ENCODE data around the gene PAM.

PAM gene

GRCh38 chr5:102754767-102755431 is at the start of gene PAM:
TSS of gene PAM (plus strand) at chr5:102755305. CDS start at chr5:102866196, 110,891 bp downstream.
- Mint-ChIP-seq H3K27me3 (peaks cover 21 to 24% of the 10 kb centered on the region in 2 donors), H3K27ac (peak within 1 kb of the TSS; percentile 94), H3K36me3 (peaks cover 4 to 9% of the 10 kb centered on the region in 2 donors), H3K9me3 (peaks cover 4 to 7% of the 10 kb centered on the region in 2 donors), H3K4me1 (peaks cover 17 to 40% of the 10 kb centered on the region in 2 donors), H3K4me3 (peak within 1 kb of the TSS; percentile 92 to 97)
- DNase-seq: peak; percentile 56
- ATAC-seq (replicated peaks): peak; percentile 86 to 88

- Mint-ChIP-seq H3K4me1 (peaks cover 5 to 13% of the 10 kb centered on the region in 2 donors), H3K27ac (no peak overlapping the region), H3K4me3 (no peak overlapping the region), H3K36me3 (no peaks in the 10 kb centered on the region), H3K9me3 (peaks cover 5 to 8% of the 10 kb centered on the region in 2 donors), H3K27me3 (no peaks in the 10 kb centered on the region)
- ATAC-seq (replicated peaks) (no peak), DNase-seq (no peak)
Observed at GRCh38 chr5:102711525-102712385, 43.4 kb upstream of the PAM start.

DNA sequence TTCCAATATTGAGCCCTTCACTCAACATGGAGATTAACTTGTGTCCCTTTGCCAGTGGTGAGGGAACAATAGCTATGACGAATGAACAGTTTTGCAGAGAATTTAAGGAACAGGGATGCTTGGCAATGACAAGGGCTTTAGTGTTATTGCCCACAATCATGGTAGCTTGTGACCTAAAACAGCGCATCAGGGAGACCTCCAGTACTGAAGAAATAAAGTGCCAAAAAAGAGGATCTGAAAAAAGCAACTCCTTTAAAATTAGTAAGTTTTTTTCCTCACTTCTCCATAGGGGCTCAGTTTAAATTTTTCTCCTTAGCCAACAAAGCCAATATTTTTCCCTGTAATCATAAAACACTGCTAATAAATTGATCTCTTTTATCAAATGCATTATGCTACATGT is 41.8 kb upstream of the PAM start:
- DNase-seq: no peak
- ATAC-seq (replicated peaks): peak; percentile 39 to 41
- Mint-ChIP-seq H3K4me3 (no peak overlapping the region), H3K36me3 (no peaks in the 10 kb centered on the region), H3K9me3 (peaks cover 5 to 8% of the 10 kb centered on the region in 2 donors), H3K27me3 (no peaks in the 10 kb centered on the region), H3K27ac (no peak overlapping the region), H3K4me1 (peaks cover 5 to 13% of the 10 kb centered on the region in 2 donors)

GRCh38 chr5:102713682-102714231 is 41.3 kb upstream of the PAM start:
- no peak overlapping the region for H3K4me3 Mint-ChIP-seq
- peaks cover 5 to 13% of the 10 kb centered on the region in 2 donors for H3K4me1 Mint-ChIP-seq
- no peaks in the 10 kb centered on the region for H3K27me3 Mint-ChIP-seq
- H3K27ac Mint-ChIP-seq: no peak overlapping the region
- peaks cover 5 to 8% of the 10 kb centered on the region in 2 donors for H3K9me3 Mint-ChIP-seq
- no peaks in the 10 kb centered on the region for H3K36me3 Mint-ChIP-seq
- DNase-seq (no peak), ATAC-seq (replicated peaks) (peak; percentile 44 to 51)

DNA sequence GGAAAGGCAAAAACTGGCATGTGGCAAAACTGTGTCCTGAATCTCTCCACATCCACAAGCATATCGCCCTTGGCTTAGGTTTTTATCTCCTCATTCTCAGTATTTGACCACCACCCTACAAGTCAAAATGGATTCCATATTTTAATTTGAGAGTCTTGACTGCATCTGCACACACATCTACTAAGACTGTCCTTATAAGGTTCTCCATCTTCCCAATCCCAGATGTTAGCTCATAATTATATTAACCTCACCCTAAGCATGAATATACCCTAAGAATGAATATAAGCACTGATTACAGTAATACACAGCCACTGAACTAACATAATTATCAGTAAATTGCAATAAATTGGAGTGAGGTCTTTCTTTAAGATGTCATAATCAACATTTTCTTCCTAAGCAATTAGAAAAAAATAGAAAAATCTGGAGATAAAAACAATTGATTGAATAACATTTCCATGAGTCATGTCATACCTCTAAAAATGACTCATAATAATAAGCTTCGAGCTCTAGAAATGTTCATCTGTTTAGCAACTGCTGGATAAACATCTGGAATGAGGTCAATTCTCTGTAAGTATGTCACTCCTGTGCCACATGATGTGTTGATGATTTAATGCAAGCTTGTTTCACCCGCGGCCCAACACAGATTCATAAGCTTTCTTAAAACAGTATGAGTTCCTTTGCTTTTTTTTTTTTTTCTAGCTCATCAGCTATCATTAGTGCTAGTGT is 39.9 kb upstream of the PAM start:
- ATAC-seq (replicated peaks): no peak
- Mint-ChIP-seq H3K27me3 (no peaks in the 10 kb centered on the region), H3K4me3 (no peak overlapping the region), H3K27ac (no peak overlapping the region), H3K9me3 (peaks cover 0 to 2% of the 10 kb centered on the region in 2 donors), H3K36me3 (no peaks in the 10 kb centered on the region), H3K4me1 (peaks cover 5 to 13% of the 10 kb centered on the region in 2 donors)
- no peak for DNase-seq

DNA sequence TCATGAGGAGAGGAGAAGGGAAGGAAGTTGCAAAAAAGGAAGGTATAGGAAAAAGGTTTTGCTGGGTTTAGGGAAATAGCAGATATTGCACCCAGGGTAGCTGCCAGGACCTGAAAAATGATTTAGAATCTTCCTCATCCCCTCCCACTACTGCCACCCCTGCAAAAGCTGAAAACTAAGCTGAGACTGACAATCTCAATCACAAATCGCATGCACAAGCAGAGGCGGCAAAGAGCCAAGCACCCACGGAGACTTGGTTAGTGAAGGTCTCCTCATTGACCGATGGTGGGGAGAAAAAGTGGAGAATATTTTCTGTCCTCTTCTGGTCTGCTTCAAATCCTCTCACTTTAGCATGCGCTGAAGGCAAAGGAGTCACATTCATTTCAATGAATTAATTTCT is 39.1 kb upstream of the PAM start:
- peaks cover 5 to 13% of the 10 kb centered on the region in 2 donors for H3K4me1 Mint-ChIP-seq
- H3K27ac Mint-ChIP-seq: no peak overlapping the region
- no peaks in the 10 kb centered on the region for H3K36me3 Mint-ChIP-seq
- H3K4me3 Mint-ChIP-seq: no peak overlapping the region
- no peak for DNase-seq
- no peaks in the 10 kb centered on the region for H3K27me3 Mint-ChIP-seq
- H3K9me3 Mint-ChIP-seq: no peaks in the 10 kb centered on the region
- ATAC-seq (replicated peaks): no peak

- DNase-seq (no peak), ATAC-seq (replicated peaks) (no peak)
- Mint-ChIP-seq H3K4me3 (no peak overlapping the region), H3K9me3 (peaks cover 4% of the 10 kb centered on the region in 2 donors), H3K36me3 (no peaks in the 10 kb centered on the region), H3K27ac (no peak overlapping the region), H3K4me1 (peaks cover under 1 to 6% of the 10 kb centered on the region in 2 donors), H3K27me3 (no peaks in the 10 kb centered on the region)
Observed at GRCh38 chr5:102718819-102719218, 36.3 kb upstream of the PAM start.

- Mint-ChIP-seq H3K36me3 (no peaks in the 10 kb centered on the region), H3K27ac (no peak overlapping the region), H3K27me3 (no peaks in the 10 kb centered on the region), H3K9me3 (peaks cover 4% of the 10 kb centered on the region in 2 donors), H3K4me3 (no peak overlapping the region), H3K4me1 (no peaks in the 10 kb centered on the region)
- ATAC-seq (replicated peaks) (no peak), DNase-seq (no peak)
Observed at GRCh38 chr5:102719886-102720285, 35.2 kb upstream of the PAM start.

DNA sequence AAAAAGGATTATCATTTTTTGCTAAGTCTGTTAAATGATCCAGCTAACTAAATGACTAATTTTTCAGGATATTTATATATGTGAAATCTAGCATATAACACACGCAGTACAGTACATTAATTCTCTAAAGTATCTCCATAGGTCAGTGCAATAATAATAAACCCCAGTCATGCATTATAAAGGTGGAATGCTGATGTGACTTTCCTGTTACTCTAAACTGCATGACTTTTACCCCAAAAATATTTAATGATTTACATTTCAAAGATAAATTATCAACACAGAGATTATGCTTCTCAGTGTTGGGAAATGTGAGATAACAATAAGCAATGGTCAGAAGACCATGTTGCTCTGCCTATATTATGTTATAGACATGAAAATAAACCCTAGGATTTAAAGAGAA is 34.1 kb upstream of the PAM start:
- ATAC-seq (replicated peaks): no peak
- Mint-ChIP-seq H3K36me3 (no peaks in the 10 kb centered on the region), H3K4me1 (no peaks in the 10 kb centered on the region), H3K9me3 (peaks cover 4% of the 10 kb centered on the region in 2 donors), H3K4me3 (no peak overlapping the region), H3K27ac (no peak overlapping the region), H3K27me3 (no peaks in the 10 kb centered on the region)
- no peak for DNase-seq

- ATAC-seq (replicated peaks): no peak
- H3K9me3 Mint-ChIP-seq: peaks cover 4% of the 10 kb centered on the region in 2 donors
- peaks cover 0 to 1% of the 10 kb centered on the region in 2 donors for H3K27me3 Mint-ChIP-seq
- no peak for DNase-seq
- H3K36me3 Mint-ChIP-seq: no peaks in the 10 kb centered on the region
- no peak overlapping the region for H3K4me3 Mint-ChIP-seq
- H3K27ac Mint-ChIP-seq: no peak overlapping the region
- H3K4me1 Mint-ChIP-seq: no peaks in the 10 kb centered on the region
Observed at GRCh38 chr5:102722931-102723330, 32.2 kb upstream of the PAM start.

- no peak for DNase-seq
- no peak overlapping the region for H3K4me3 Mint-ChIP-seq
Observed at GRCh38 chr5:102731693-102732092, 23.4 kb upstream of the PAM start.

GRCh38 chr5:102733534-102733933 is 21.6 kb upstream of the PAM start:
- H3K9me3 Mint-ChIP-seq: no peaks in the 10 kb centered on the region

More at GRCh38 chr5:102731693-102732092, 23.4 kb upstream of the PAM start:
- Mint-ChIP-seq H3K9me3 (peaks cover 0 to 2% of the 10 kb centered on the region in 2 donors), H3K4me1 (no peaks in the 10 kb centered on the region), H3K27ac (no peak overlapping the region), H3K27me3 (peaks cover 0 to 10% of the 10 kb centered on the region in 2 donors), H3K36me3 (no peaks in the 10 kb centered on the region)
- no peak for ATAC-seq (replicated peaks)

GRCh38 chr5:102737161-102737560 is 17.9 kb upstream of the PAM start:
- ATAC-seq (replicated peaks) (no peak), DNase-seq (no peak)
- H3K9me3 Mint-ChIP-seq: no peaks in the 10 kb centered on the region
- no peak overlapping the region for H3K4me3 Mint-ChIP-seq
- no peaks in the 10 kb centered on the region for H3K4me1 Mint-ChIP-seq
- peaks cover 0 to 9% of the 10 kb centered on the region in 2 donors for H3K27me3 Mint-ChIP-seq
- no peaks in the 10 kb centered on the region for H3K36me3 Mint-ChIP-seq
- H3K27ac Mint-ChIP-seq: no peak overlapping the region

More at GRCh38 chr5:102733534-102733933, 21.6 kb upstream of the PAM start:
- ATAC-seq (replicated peaks) (no peak), DNase-seq (no peak)
- H3K4me3 Mint-ChIP-seq: no peak overlapping the region
- peaks cover 0 to 9% of the 10 kb centered on the region in 2 donors for H3K27me3 Mint-ChIP-seq
- H3K27ac Mint-ChIP-seq: no peak overlapping the region
- no peaks in the 10 kb centered on the region for H3K36me3 Mint-ChIP-seq
- no peaks in the 10 kb centered on the region for H3K4me1 Mint-ChIP-seq
